OCI-LY7 (cell line): ENCODE measurements around the gene COL6A2. TPM values are rescaled to one million over a fixed set of nuclear protein-coding genes. Genes with fewer than 3 reads are reported as not detected.

Source experiments
- BruUV-seq: library from RNA; stranded (reverse); fragments of 400-500 nt; replicated peaks from 2 replicates; lab custom pipeline; 2021; lab: Mats Ljungman, UMichigan
- CTCF ChIA-PET: fragments of 300-600 bp; sonication (Branson Sonifier 250); formaldehyde crosslinking; loops from one replicate; lab custom pipeline; 2022; ENCODE audit warnings: antibody characterized with exemption; ENCODE audit not compliant: unreplicated experiment; lab: Charles Lee
- POLR2A ChIA-PET: fragments of 300-600 bp; sonication (Branson Sonifier 250); formaldehyde crosslinking; loops from one replicate; lab custom pipeline; 2022; ENCODE audit warnings: antibody characterized with exemption; lab: Charles Lee
- DNase-seq: peaks from one replicate; pipeline ENCODE4 v3.0.0-alpha.2; 2015; ENCODE audit warnings: low spot score
- H2AFZ ChIP-seq: fragments of 200-600 bp; sonication (generic), shearing (Covaris generic); 2 replicates; pipeline ENCODE4 v1.6.1; 2014; ENCODE audit warnings: mild to moderate bottlenecking, antibody characterized with exemption, low read length, moderate library complexity
- H3K27ac ChIP-seq: fragments of 200-600 bp; sonication (generic); 2 replicates; pipeline ENCODE4 v1.5.1; 2014; ENCODE audit warnings: mixed run types, low read depth, mild to moderate bottlenecking, moderate library complexity, low read length, inconsistent platforms; ENCODE audit not compliant: poor library complexity, severe bottlenecking
- H3K36me3 ChIP-seq: fragments of 200-600 bp; sonication (generic); 2 replicates; pipeline ENCODE4 v1.6.1; 2014; ENCODE audit warnings: mild to moderate bottlenecking, antibody characterized with exemption, low read length, moderate library complexity, mixed read lengths; ENCODE audit not compliant: insufficient read depth
- H3K4me1 ChIP-seq: fragments of 200-600 bp; sonication (generic); 2 replicates; pipeline ENCODE4 v1.5.1; 2014; ENCODE audit warnings: mild to moderate bottlenecking, low read length; ENCODE audit not compliant: insufficient read depth, poor library complexity, severe bottlenecking
- H3K4me2 ChIP-seq: fragments of 200-600 bp; sonication (generic); 2 replicates; pipeline ENCODE4 v1.6.1; 2014; ENCODE audit warnings: mild to moderate bottlenecking, low read length
- H3K4me3 ChIP-seq: fragments of 200-600 bp; sonication (generic); 2 replicates; pipeline ENCODE4 v1.5.1; 2014; ENCODE audit warnings: mild to moderate bottlenecking, low read depth, low read length; ENCODE audit not compliant: poor library complexity, severe bottlenecking
- H3K79me2 ChIP-seq: fragments of 200-600 bp; sonication (generic); 2 replicates; pipeline ENCODE4 v1.6.1; 2016; ENCODE audit warnings: low read depth, mild to moderate bottlenecking, low read length, moderate library complexity, mixed read lengths; ENCODE audit not compliant: insufficient read depth
- H3K9me2 ChIP-seq: fragments of 200-600 bp; sonication (generic); 2 replicates; pipeline ENCODE4 v1.6.1; 2016; ENCODE audit warnings: mild to moderate bottlenecking, low read length, mixed read lengths; ENCODE audit not compliant: insufficient read depth
- H3K9me3 ChIP-seq: fragments of 200-600 bp; sonication (generic); 2 replicates; pipeline ENCODE4 v1.6.1; 2014; ENCODE audit warnings: mild to moderate bottlenecking, mixed run types, low read length, mixed read lengths
- H4K20me1 ChIP-seq: fragments of 200-600 bp; sonication (generic); 2 replicates; pipeline ENCODE4 v1.6.1; 2014; ENCODE audit warnings: mild to moderate bottlenecking, antibody characterized with exemption, low read length, moderate library complexity, mixed read lengths; ENCODE audit not compliant: insufficient read depth
- EZH2phosphoT487 ChIP-seq: fragments of 200-600 bp; sonication (generic); IDR thresholded peaks from 2 replicates; pipeline ENCODE4 v1.6.1; 2018; ENCODE audit warnings: low read depth, borderline replicate concordance, mild to moderate bottlenecking, mixed run types, antibody characterized with exemption, low read length, moderate library complexity, mixed read lengths
- intact Hi-C: fragments of 100-400 bp; cut with micrococcal nuclease; formaldehyde crosslinking; loops from one replicate; pipeline ENCODE4 v1.10.0; 2022; ENCODE audit not compliant: unreplicated experiment
- total RNA-seq, 2 experiments: library from RNA; depleted of rRNA in 1 of 2; stranded (reverse); fragments of >200 nt in 1 of 2; shearing (Covaris generic) in 1 of 2; gene quantifications; 2 replicates each; pipeline ENCODE4 v1.2.3, GENCODE V29; 2014 to 2022
- TF ChIP-seq, protein P1 (sequence below): fragments of 200-600 bp; sonication (generic); conservative IDR thresholded peaks from 2 replicates; pipeline ENCODE4 v1.5.1; 2014; ENCODE audit warnings: mild to moderate bottlenecking, antibody characterized with exemption, low read length, moderate library complexity, mixed read lengths

COL6A2 gene
- total RNA-seq, 2 experiments from 2014 or later: not detected

DNA sequence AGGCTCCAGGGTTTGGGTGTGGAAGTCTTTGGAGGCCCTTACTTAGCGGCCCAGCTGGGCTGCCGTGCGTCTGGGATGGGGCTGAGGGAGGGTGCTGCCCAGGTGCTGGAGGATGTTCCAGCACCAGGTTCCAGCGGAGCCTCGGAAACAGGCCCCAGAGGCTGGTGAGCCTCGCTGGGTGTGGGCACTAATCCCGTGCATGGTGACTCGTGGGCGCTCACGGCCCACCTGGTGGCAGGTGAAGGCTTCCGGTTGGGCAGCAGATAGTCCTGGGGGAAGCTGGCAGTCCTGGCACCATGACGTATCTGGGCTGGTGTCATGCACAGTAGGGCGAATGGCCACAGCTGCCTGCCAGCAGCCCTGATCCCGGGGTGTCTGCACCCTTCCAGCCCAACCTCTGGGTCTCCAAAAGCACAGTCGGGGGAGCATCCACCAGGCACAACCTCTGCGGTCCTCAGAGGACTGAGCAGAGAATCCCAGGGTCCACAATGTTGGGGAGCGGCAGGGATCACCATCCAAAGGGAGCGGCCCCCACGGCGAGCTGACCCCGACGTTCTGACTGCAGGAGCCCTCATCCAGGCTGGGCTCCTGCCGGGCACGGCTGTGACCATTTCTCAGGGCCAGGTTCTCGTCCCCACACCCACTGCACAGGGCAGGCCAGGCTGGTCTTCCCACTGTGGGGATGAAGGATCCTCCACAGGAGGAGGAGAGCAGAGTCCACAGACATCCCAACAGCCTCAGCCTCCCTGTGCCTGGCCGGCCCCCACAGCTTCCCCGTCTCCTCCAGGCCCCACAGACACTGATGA is 32.1 kb downstream of the COL6A2 start:
- Histone ChIP-seq H3K9me2 (no peaks in the 10 kb centered on the region), H3K36me3 (no peaks in the 10 kb centered on the region), H3K27ac (no peak overlapping the region), H3K79me2 (no peaks in the 10 kb centered on the region), H2AFZ (no peak overlapping the region), H3K4me3 (no peak overlapping the region), H3K4me1 (no peaks in the 10 kb centered on the region), H3K9me3 (no peaks in the 10 kb centered on the region), H3K4me2 (no peak overlapping the region), H4K20me1 (no peaks in the 10 kb centered on the region)
- POLR2A ChIA-PET: no interaction called here
- no peak for DNase-seq
- BruUV-seq: no TSS peak
- CTCF ChIA-PET: no interaction called here
- TF ChIP-seq, protein P1, sequence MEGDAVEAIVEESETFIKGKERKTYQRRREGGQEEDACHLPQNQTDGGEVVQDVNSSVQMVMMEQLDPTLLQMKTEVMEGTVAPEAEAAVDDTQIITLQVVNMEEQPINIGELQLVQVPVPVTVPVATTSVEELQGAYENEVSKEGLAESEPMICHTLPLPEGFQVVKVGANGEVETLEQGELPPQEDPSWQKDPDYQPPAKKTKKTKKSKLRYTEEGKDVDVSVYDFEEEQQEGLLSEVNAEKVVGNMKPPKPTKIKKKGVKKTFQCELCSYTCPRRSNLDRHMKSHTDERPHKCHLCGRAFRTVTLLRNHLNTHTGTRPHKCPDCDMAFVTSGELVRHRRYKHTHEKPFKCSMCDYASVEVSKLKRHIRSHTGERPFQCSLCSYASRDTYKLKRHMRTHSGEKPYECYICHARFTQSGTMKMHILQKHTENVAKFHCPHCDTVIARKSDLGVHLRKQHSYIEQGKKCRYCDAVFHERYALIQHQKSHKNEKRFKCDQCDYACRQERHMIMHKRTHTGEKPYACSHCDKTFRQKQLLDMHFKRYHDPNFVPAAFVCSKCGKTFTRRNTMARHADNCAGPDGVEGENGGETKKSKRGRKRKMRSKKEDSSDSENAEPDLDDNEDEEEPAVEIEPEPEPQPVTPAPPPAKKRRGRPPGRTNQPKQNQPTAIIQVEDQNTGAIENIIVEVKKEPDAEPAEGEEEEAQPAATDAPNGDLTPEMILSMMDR: no peak
- TF ChIP-seq EZH2phosphoT487: no peak
- intact Hi-C loops: no loop called here

DNA sequence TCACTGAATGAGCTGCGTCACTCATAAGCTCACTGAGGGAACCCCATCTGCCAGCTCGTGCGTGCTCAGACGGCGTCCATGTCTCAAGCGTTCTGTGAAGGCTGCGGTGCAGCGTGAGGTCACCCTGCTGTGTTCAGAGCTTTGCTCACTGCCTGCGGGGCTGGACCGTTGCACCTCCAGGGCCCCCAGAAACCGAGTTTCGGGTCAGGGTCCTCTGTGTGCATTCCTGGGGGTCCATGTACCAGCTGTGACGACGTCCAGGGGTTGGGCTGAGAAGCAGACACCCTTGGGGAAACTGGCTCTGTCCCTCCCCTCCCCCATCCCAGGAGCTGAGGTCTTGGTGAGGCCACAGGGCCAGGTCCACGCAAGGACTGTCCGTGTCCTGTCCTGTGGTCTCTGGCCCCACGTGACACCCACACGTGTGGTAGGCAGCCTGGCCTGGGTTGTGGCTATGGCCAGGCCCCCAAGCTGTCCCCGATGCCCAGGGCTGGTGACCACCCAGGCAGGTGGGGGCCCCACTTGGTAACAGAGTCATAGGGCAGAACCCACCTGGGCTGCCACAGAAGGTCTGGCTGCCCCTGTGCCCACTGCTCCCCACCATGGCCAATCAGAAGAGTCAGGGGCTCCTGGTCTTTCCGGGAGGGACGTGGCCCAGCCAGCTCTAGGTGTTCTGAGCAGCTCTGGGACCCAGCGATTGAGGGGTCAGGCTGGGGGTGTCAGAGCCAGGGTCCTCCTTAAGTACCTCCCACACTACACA is 33.1 kb downstream of the COL6A2 start:
- no peak overlapping the region for H3K4me3 ChIP-seq
- intact Hi-C loops: no loop called here
- BruUV-seq: no TSS peak
- CTCF ChIA-PET: no interaction called here
- no peak overlapping the region for H3K27ac ChIP-seq
- no peak overlapping the region for H2AFZ ChIP-seq
- H3K4me2 ChIP-seq: no peak overlapping the region
- H4K20me1 ChIP-seq: no peaks in the 10 kb centered on the region
- POLR2A ChIA-PET: no interaction called here
- no peaks in the 10 kb centered on the region for H3K9me3 ChIP-seq
- H3K9me2 ChIP-seq: no peaks in the 10 kb centered on the region
- no peaks in the 10 kb centered on the region for H3K36me3 ChIP-seq
- no peak for DNase-seq
- H3K79me2 ChIP-seq: no peaks in the 10 kb centered on the region
- no peaks in the 10 kb centered on the region for H3K4me1 ChIP-seq
- TF ChIP-seq, protein P1: no peak
- no peak for TF ChIP-seq EZH2phosphoT487

GRCh38 chr21:46131588-46131837 is 33.6 kb downstream of the COL6A2 start:
- DNase-seq: no peak
- H3K4me3 ChIP-seq: no peak overlapping the region
- H3K9me2 ChIP-seq: no peaks in the 10 kb centered on the region
- no peaks in the 10 kb centered on the region for H3K79me2 ChIP-seq
- BruUV-seq: no TSS peak
- no peaks in the 10 kb centered on the region for H3K9me3 ChIP-seq
- H3K27ac ChIP-seq: no peak overlapping the region
- POLR2A ChIA-PET: no interaction called here
- H3K4me1 ChIP-seq: no peaks in the 10 kb centered on the region
- H2AFZ ChIP-seq: no peak overlapping the region
- intact Hi-C loops: no loop called here
- H3K36me3 ChIP-seq: no peaks in the 10 kb centered on the region
- CTCF ChIA-PET: no interaction called here
- TF ChIP-seq, protein P1: no peak
- H4K20me1 ChIP-seq: no peaks in the 10 kb centered on the region
- H3K4me2 ChIP-seq: no peak overlapping the region
